Measurements from ENCODE around the gene SLC25A10. TPM values are rescaled to one million over a fixed set of nuclear protein-coding genes. Genes with fewer than 3 reads are reported as not detected.

Gene SLC25A10
- total and polyA plus RNA-seq, 2 of the 8 experiments (the other 6 are each of a cell fraction or from before 2014, with no cell fraction given), result 22.2 to 43.0 TPM

- H3K4me2 ChIP-seq (ENCODE audit: insufficient read depth in 1 of 2, low read depth in 2 of 2, low read length in 2 of 2), result no peak overlapping the region
- H2BK15ac ChIP-seq (ENCODE audit: low read length), result no peak overlapping the region
- H3K27ac ChIP-seq (ENCODE audit: low read depth, low read length), result no peak overlapping the region
- H2AK5ac ChIP-seq (ENCODE audit: low read depth, low read length), result no peak overlapping the region
- 96% methylated on average over 18 of the region's 18 CpGs; no CpG with 5 or more reads in 1 of the 2 experiments for WGBS, 2 experiments (ENCODE audit: extremely low coverage in 1 of 2, insufficient coverage in 1 of 2, insufficient read length in 1 of 2, insufficient replicate concordance in 2 of 2, low coverage in 1 of 2, low lambda C conversion rate in 2 of 2, missing lambda C conversion rate in 1 of 2)
- H3K56ac ChIP-seq (replicated peaks; ENCODE audit: insufficient read length, low read depth, low read length), result no peak overlapping the region
- TF ChIP-seq BRCA1 (IDR thresholded peaks at IDR 0.05; ENCODE audit: low read depth, low read length), result no peak
- TF ChIP-seq ZNF274 (IDR thresholded peaks at IDR 0.05; ENCODE audit: borderline replicate concordance, extremely low read depth, low read length), result no peak
- TF ChIP-seq POLR2A (IDR thresholded peaks at IDR 0.05; ENCODE audit: control extremely low read depth in 1 of 2, low read depth in 2 of 2, low read length in 2 of 2), result peak in 1 of 2 experiments; percentile 23; a peak in 1 of 3 replicates
- TF ChIP-seq SRF (IDR thresholded peaks at IDR 0.05; ENCODE audit: low read depth, low read length), result no peak
- no peak for TF ChIP-seq CHD2 (IDR thresholded peaks at IDR 0.05; ENCODE audit: low read length)
- no peak for TF ChIP-seq TAF7 (optimal IDR thresholded peaks at IDR 0.05; ENCODE audit: borderline replicate concordance, low read depth, low read length)
- TF ChIP-seq RAD21 (IDR thresholded peaks at IDR 0.05 in 1 of 2, conservative IDR thresholded peaks at IDR 0.05 in 1 of 2; ENCODE audit: low read depth in 2 of 2, low read length in 2 of 2), result no peak
- no peak for TF ChIP-seq RBBP5 (IDR thresholded peaks at IDR 0.05; ENCODE audit: borderline replicate concordance, low read depth, low read length)
- no peaks in the 10 kb centered on the region for H3K4me1 ChIP-seq (replicated peaks in 1 of 4; ENCODE audit: control insufficient read depth in 3 of 4, insufficient read depth in 4 of 4, low read length in 3 of 4)
- H3K9me3 ChIP-seq (ENCODE audit: insufficient read depth in 2 of 2, low read depth in 1 of 2, low read length in 1 of 2), result no peaks in the 10 kb centered on the region
- H3K23ac ChIP-seq (ENCODE audit: insufficient read length), result no peak overlapping the region
- no peak overlapping the region for H3K14ac ChIP-seq (ENCODE audit: insufficient read length)
- no peak overlapping the region for H2BK12ac ChIP-seq (ENCODE audit: low read depth, low read length)
- no peak overlapping the region for H3K18ac ChIP-seq (ENCODE audit: extremely low read depth, low read length)
- H3K9ac ChIP-seq (replicated peaks in 1 of 4; ENCODE audit: extremely low read depth in 1 of 4, low read depth in 3 of 4, low read length in 3 of 4), result no peak overlapping the region
- no peaks in the 10 kb centered on the region for H3K27me3 ChIP-seq (replicated peaks in 1 of 4; ENCODE audit: control insufficient read depth in 3 of 4, extremely low read depth in 1 of 4, insufficient read depth in 3 of 4, low read length in 3 of 4)
- no peak overlapping the region for H2BK120ac ChIP-seq (replicated peaks; ENCODE audit: low read depth, low read length)
- H3K36me3 ChIP-seq (ENCODE audit: control insufficient read depth in 2 of 4, insufficient read depth in 4 of 4, low read length in 3 of 4), result peaks cover 26 to 53% (median 48%) of the 10 kb centered on the region in 4 experiments
- FAIRE-seq (no peak), DNase-seq (ENCODE audit: low read depth in 1 of 2, low spot score in 2 of 2) (no peak)
- no peak overlapping the region for H2BK20ac ChIP-seq (ENCODE audit: low read length)
- H3K79me1 ChIP-seq (ENCODE audit: low read depth, low read length), result no peaks in the 10 kb centered on the region; the same call in 1 of the 2 replicates
- no peak overlapping the region for H2BK5ac ChIP-seq (ENCODE audit: low read depth, low read length)
- no peak overlapping the region for H4K5ac ChIP-seq (ENCODE audit: insufficient read length, low read depth, low read length)
- ChIA-PET POLR2A (ENCODE audit: partially characterized antibody) (interaction anchor here (0.6 to 28.4 kb wide), 8 partner anchors 8 to 53 kb away, joined by 4 to 436 read pairs (median 5); partner anchors contain the start of genes ARL16, HGS, MRPL12 and SLC25A10), CTCF (ENCODE audit: partially characterized antibody) (interaction anchor here (0.6 kb wide), 1 partner anchor 950 kb away, joined by 3 read pairs; no protein-coding TSS in a partner anchor)
- no peak overlapping the region for H3K4me3 ChIP-seq (ENCODE audit: extremely low read depth in 1 of 4, insufficient read depth in 2 of 4, low read depth in 3 of 4, low read length in 4 of 4)
- H4K91ac ChIP-seq (replicated peaks; ENCODE audit: insufficient read length, low read length), result no peak overlapping the region
- H3K4ac ChIP-seq (replicated peaks; ENCODE audit: insufficient read length, low read depth, low read length), result no peak overlapping the region
- no peak overlapping the region for H2AFZ ChIP-seq (ENCODE audit: low read length)
- no peaks in the 10 kb centered on the region for H3K23me2 ChIP-seq (ENCODE audit: low read depth, low read length)
- no peak overlapping the region for H4K8ac ChIP-seq (ENCODE audit: extremely low read depth, insufficient read depth, low read length)
- H4K20me1 ChIP-seq (replicated peaks in 1 of 2; ENCODE audit: control insufficient read depth in 1 of 2, insufficient read depth in 2 of 2, low read length in 2 of 2), result peaks cover 10 to 23% of the 10 kb centered on the region in 2 experiments
- peaks cover 0 to 9% of the 10 kb centered on the region in 2 experiments; a peak in 1 of 4 replicates for H3K79me2 ChIP-seq (ENCODE audit: control insufficient read depth in 1 of 2, insufficient read depth in 2 of 2, low read length in 2 of 2)
Observed at GRCh38 chr17:81673561-81674258, 38.4 kb upstream of the SLC25A10 start.

Measured in H1 (cell line).